ENCODE measurements around the gene RSPH6A. TPM values are rescaled to one million over a fixed set of nuclear protein-coding genes. Genes with fewer than 3 reads are reported as not detected.

RSPH6A gene
- total and polyA plus RNA-seq, 2 of the 4 experiments (the other 2 are of a cell fraction) = under 0.01 to 0.09 TPM

- H3K9ac ChIP-seq (ENCODE audit: low read depth, low read length) = no peak overlapping the region
- ChIA-PET POLR2A (ENCODE audit: unreplicated experiment) (no interaction called here), CTCF (interaction anchor here (1.0 kb wide), 1 partner anchor 10 kb away, joined by 4 read pairs; no protein-coding TSS in a partner anchor)
- peaks cover 86% of the 10 kb centered on the region for H3K36me3 ChIP-seq (ENCODE audit: control insufficient read depth, insufficient read depth, low read length)
- in situ Hi-C loops (cut with MboI; ENCODE audit: low sequenced_read_pairs) = no loop called here
- H3K27ac ChIP-seq (ENCODE audit: insufficient read depth, low read length) = no peak overlapping the region
- 0 out of 2 replicates have a peak, but pooled peaks cover 7% of the 10 kb centered on the region for H4K20me1 ChIP-seq (ENCODE audit: insufficient read depth, low read length)
- H2AK5ac ChIP-seq (ENCODE audit: low read depth, low read length) = no peak overlapping the region
- H3K23ac ChIP-seq (ENCODE audit: low read depth, low read length) = no peak overlapping the region
- no peak overlapping the region for H4K5ac ChIP-seq (ENCODE audit: low read depth, low read length)
- no peak for ATAC-seq (ENCODE audit: low read depth)
- no peaks in the 10 kb centered on the region for H3K4me1 ChIP-seq (ENCODE audit: control insufficient read depth, insufficient read depth, low read length)
- TF ChIP-seq RFX5 (IDR thresholded peaks at IDR 0.05; ENCODE audit: low read depth, low read length) (no peak), CTCF (conservative IDR thresholded peaks at IDR 0.05; ENCODE audit: low read depth, low read length) (no peak), MXI1 (IDR thresholded peaks at IDR 0.05; ENCODE audit: borderline replicate concordance, low read depth, low read length) (no peak), RCOR1 (IDR thresholded peaks at IDR 0.05; ENCODE audit: insufficient replicate concordance, low read length) (no peak), CEBPB (IDR thresholded peaks at IDR 0.05; ENCODE audit: low read depth, low read length) (no peak), RAD21 (IDR thresholded peaks at IDR 0.05; ENCODE audit: low read length) (no peak)
- H3K56ac ChIP-seq (ENCODE audit: extremely low read depth, insufficient read depth, low read length) = no peak overlapping the region
- intact Hi-C loops (cut with micrococcal nuclease) = no loop called here
- H2BK20ac ChIP-seq (ENCODE audit: low read depth, low read length) = no peak overlapping the region
- H3K27me3 ChIP-seq (ENCODE audit: control insufficient read depth, insufficient read depth, low read length) = no peaks in the 10 kb centered on the region
- no peak overlapping the region for H2AK9ac ChIP-seq (replicated peaks; ENCODE audit: low read depth, low read length, poor library complexity)
- no peaks in the 10 kb centered on the region for H3K9me3 ChIP-seq (ENCODE audit: control insufficient read depth, insufficient read depth, low read length)
- H2BK5ac ChIP-seq (ENCODE audit: low read depth, low read length, poor library complexity, severe bottlenecking) = no peak overlapping the region
- no peak overlapping the region for H3K14ac ChIP-seq (replicated peaks; ENCODE audit: low read depth, low read length)
- 89% methylated on average over 5 of the region's 11 CpGs; no CpG with 5 or more reads in 1 of the 2 experiments for WGBS, 2 experiments (ENCODE audit: extremely low coverage in 2 of 2, insufficient read length in 1 of 2)
- no peak overlapping the region for H2BK120ac ChIP-seq (ENCODE audit: low read depth, low read length)
- H4K91ac ChIP-seq (ENCODE audit: insufficient read depth, low read depth, low read length) = no peak overlapping the region
- no peak overlapping the region for H3K4me3 ChIP-seq (ENCODE audit: insufficient read depth, low read depth, low read length)
- H3K18ac ChIP-seq (ENCODE audit: low read depth, low read length) = no peak overlapping the region
- no peaks in the 10 kb centered on the region for H3K9me1 ChIP-seq (ENCODE audit: insufficient read depth, low read length)
- no peak overlapping the region for H3K4ac ChIP-seq (ENCODE audit: low read depth, low read length)
- DNase-seq = no peak
- H4K8ac ChIP-seq (ENCODE audit: low read depth in 2 of 2, low read length in 2 of 2) = no peak overlapping the region
- dilution Hi-C loops (cut with HindIII; ENCODE audit: low sequenced_read_pairs, unreplicated experiment) = no loop called here
- H2AFZ ChIP-seq (replicated peaks; ENCODE audit: low read length, poor library complexity) = no peak overlapping the region
- H3K79me1 ChIP-seq (ENCODE audit: low read depth in 1 of 2, low read length in 2 of 2) = no peaks in the 10 kb centered on the region; a peak in 2 of 4 replicates
- H2BK15ac ChIP-seq (ENCODE audit: low read depth, low read length) = no peak overlapping the region
- H3K4me2 ChIP-seq (ENCODE audit: low read depth, low read length) = no peak overlapping the region
- BruUV-seq (replicated peaks) = no TSS peak
These were observed 11.8 kb upstream of the RSPH6A start for GRCh38 chr19:45826934-45827333.

All from IMR-90 (cell line).